ENCODE data around the gene PACSIN2. TPM values are rescaled to one million over a fixed set of nuclear protein-coding genes. Genes with fewer than 3 reads are reported as not detected.

PACSIN2 gene
- polyA plus RNA-seq, 4 donors: 37.4 to 68.4 (median 63.4) TPM

- DNase-seq (ENCODE audit: low read depth in 4 of 4, low spot score in 3 of 4): no peak
Measured at GRCh38 chr22:42994276-42994916, 20.6 kb downstream of the PACSIN2 start.

- DNase-seq (ENCODE audit: low read depth in 4 of 4, low spot score in 3 of 4): no peak
Measured at GRCh38 chr22:42993651-42994275, 21.2 kb downstream of the PACSIN2 start.

GRCh38 chr22:42992886-42993479 is 22.0 kb downstream of the PACSIN2 start:
- DNase-seq (ENCODE audit: low read depth in 4 of 4, low spot score in 3 of 4): no peak

- DNase-seq (ENCODE audit: low read depth in 4 of 4, low spot score in 3 of 4): no peak
Measured at GRCh38 chr22:42992092-42992491, 22.9 kb downstream of the PACSIN2 start.

- DNase-seq (ENCODE audit: low read depth in 4 of 4, low spot score in 3 of 4): no peak
Measured at GRCh38 chr22:42991010-42991651, 23.8 kb downstream of the PACSIN2 start.

GRCh38 chr22:42990131-42990838 is 24.7 kb downstream of the PACSIN2 start:
- DNase-seq (ENCODE audit: low read depth in 4 of 4, low spot score in 3 of 4): no peak

GRCh38 chr22:42986115-42986514 is 28.8 kb downstream of the PACSIN2 start:
- no peak for DNase-seq (ENCODE audit: low read depth in 4 of 4, low spot score in 3 of 4)

- no peak for DNase-seq (ENCODE audit: low read depth in 4 of 4, low spot score in 3 of 4)
Measured at GRCh38 chr22:42985531-42985905, 29.4 kb downstream of the PACSIN2 start.

- no peak for DNase-seq (ENCODE audit: low read depth in 4 of 4, low spot score in 3 of 4)
Measured at GRCh38 chr22:42984814-42985530, 30.0 kb downstream of the PACSIN2 start.

GRCh38 chr22:42984397-42984796 is 30.6 kb downstream of the PACSIN2 start:
- DNase-seq (ENCODE audit: low read depth in 4 of 4, low spot score in 3 of 4): no peak

- DNase-seq (ENCODE audit: low read depth in 4 of 4, low spot score in 3 of 4): no peak
Measured at GRCh38 chr22:42983470-42983869, 31.5 kb downstream of the PACSIN2 start.

- no peak for DNase-seq (ENCODE audit: low read depth in 4 of 4, low spot score in 3 of 4)
Measured at GRCh38 chr22:42979606-42980005, 35.3 kb downstream of the PACSIN2 start.

GRCh38 chr22:42978453-42979103 is 36.4 kb downstream of the PACSIN2 start:
- DNase-seq (ENCODE audit: low read depth in 4 of 4, low spot score in 3 of 4): no peak

GRCh38 chr22:42977569-42977968 is 37.4 kb downstream of the PACSIN2 start:
- DNase-seq (ENCODE audit: low read depth in 4 of 4, low spot score in 3 of 4): no peak

- no peak for DNase-seq (ENCODE audit: low read depth in 4 of 4, low spot score in 3 of 4)
Measured at GRCh38 chr22:42976217-42976933, 38.6 kb downstream of the PACSIN2 start.

GRCh38 chr22:42974223-42974622 is 40.7 kb downstream of the PACSIN2 start:
- DNase-seq (ENCODE audit: low read depth in 4 of 4, low spot score in 3 of 4): no peak

- DNase-seq (ENCODE audit: low read depth in 4 of 4, low spot score in 3 of 4): no peak
Measured at GRCh38 chr22:42973536-42973881, 41.4 kb downstream of the PACSIN2 start.

GRCh38 chr22:42972649-42973535 is 42.1 kb downstream of the PACSIN2 start:
- no peak for DNase-seq (ENCODE audit: low read depth in 4 of 4, low spot score in 3 of 4)

Data from left renal pelvis (tissue), 4 donors.